SK-N-SH treated with all-trans-retinoic acid at 6 μM for 48 hours (cell line): ENCODE measurements around the gene OR9Q1.

Experiments used
- ATAC-seq: fragments of 200-7000 bp; cut with Tn5 transposase; 3 replicates; pipeline ENCODE4 v1.9.1; 2020; ENCODE audit warnings: mild to moderate bottlenecking, moderate library complexity
- ARNTL ChIP-seq: fragments of 450-650 bp; formaldehyde crosslinking; IDR thresholded peaks from 2 replicates; pipeline ENCODE4 v1.5.0; 2020; ENCODE audit warnings: low read depth, mild to moderate bottlenecking, moderate library complexity, borderline replicate concordance
- BACH2 ChIP-seq: fragments of 250-450 bp; sonication (Bioruptor Pico); IDR thresholded peaks from 2 replicates; pipeline ENCODE4 v1.9.0; 2021; ENCODE audit warnings: mild to moderate bottlenecking, borderline replicate concordance
- CSRNP3 ChIP-seq: fragments of 250-450 bp; sonication (Bioruptor Pico); IDR thresholded peaks from 2 replicates; pipeline ENCODE4 v1.5.1; 2021; ENCODE audit warnings: mild to moderate bottlenecking, moderate library complexity
- ESRRG ChIP-seq: fragments of 250-450 bp; sonication (Bioruptor Pico); IDR thresholded peaks from 2 replicates; pipeline ENCODE4 v1.6.1; 2021; ENCODE audit warnings: mild to moderate bottlenecking
- ISL1 ChIP-seq: fragments of 250-450 bp; sonication (Bioruptor Pico); IDR thresholded peaks from 2 replicates; pipeline ENCODE4 v2.1.2; 2022; ENCODE audit warnings: mild to moderate bottlenecking, moderate library complexity
- OSR1 ChIP-seq: fragments of 250-450 bp; sonication (Bioruptor Pico); IDR thresholded peaks from 2 replicates; pipeline ENCODE4 v1.8.0; 2022; ENCODE audit warnings: moderate library complexity, mild to moderate bottlenecking, inconsistent platforms
- PATZ1 ChIP-seq: fragments of 250-450 bp; sonication (Bioruptor Pico); IDR thresholded peaks from 2 replicates; pipeline ENCODE4 v1.8.0; 2020; ENCODE audit warnings: mild to moderate bottlenecking, moderate library complexity, borderline replicate concordance
- POU6F1 ChIP-seq: fragments of 250-450 bp; sonication (Bioruptor Pico); IDR thresholded peaks from 2 replicates; pipeline ENCODE4 v1.8.0; 2021; ENCODE audit warnings: low read depth, mild to moderate bottlenecking, moderate library complexity, borderline replicate concordance
- PPARA ChIP-seq: fragments of 250-450 bp; sonication (Bioruptor Pico); IDR thresholded peaks from 2 replicates; pipeline ENCODE4 v1.5.0; 2020; ENCODE audit warnings: mild to moderate bottlenecking, borderline replicate concordance
- RARB ChIP-seq: fragments of 250-450 bp; sonication (Bioruptor Pico); IDR thresholded peaks from 2 replicates; pipeline ENCODE4 v1.8.0; 2021; ENCODE audit warnings: mild to moderate bottlenecking, moderate library complexity
- SNAI2 ChIP-seq: fragments of 250-450 bp; sonication (Bioruptor Pico); IDR thresholded peaks from 2 replicates; pipeline ENCODE4 v1.5.0; 2020; ENCODE audit warnings: mild to moderate bottlenecking, moderate library complexity
- TOX ChIP-seq: fragments of 250-450 bp; sonication (Bioruptor Pico); IDR thresholded peaks from 2 replicates; pipeline ENCODE4 v1.8.0; 2021; ENCODE audit warnings: mild to moderate bottlenecking, moderate library complexity, borderline replicate concordance
- TSHZ2 ChIP-seq: fragments of 250-450 bp; sonication (Bioruptor Pico); IDR thresholded peaks from 2 replicates; pipeline ENCODE4 v1.5.0; 2020; ENCODE audit warnings: mild to moderate bottlenecking, moderate library complexity
- ZC3H10 ChIP-seq: fragments of 250-450 bp; sonication (Bioruptor Pico); IDR thresholded peaks from 2 replicates; pipeline ENCODE4 v1.5.1; 2021; ENCODE audit warnings: mild to moderate bottlenecking, moderate library complexity
- ZFP3 ChIP-seq: fragments of 250-450 bp; sonication (Bioruptor Pico); IDR thresholded peaks from 2 replicates; pipeline ENCODE4 v1.5.0; 2020; ENCODE audit warnings: mild to moderate bottlenecking, moderate library complexity
- ZFP30 ChIP-seq: fragments of 450-650 bp; formaldehyde crosslinking; IDR thresholded peaks from 2 replicates; pipeline ENCODE4 v1.5.0; 2022; ENCODE audit warnings: mild to moderate bottlenecking, moderate library complexity
- ZNF565 ChIP-seq: fragments of 450-650 bp; formaldehyde crosslinking; conservative IDR thresholded peaks from 2 replicates; pipeline ENCODE4 v1.5.0; 2020; ENCODE audit warnings: low read depth, mild to moderate bottlenecking, moderate library complexity
- ZNF70 ChIP-seq: fragments of 450-650 bp; formaldehyde crosslinking; IDR thresholded peaks from 2 replicates; pipeline ENCODE4 v1.5.0; 2020; ENCODE audit warnings: mild to moderate bottlenecking, moderate library complexity
- ZNF8 ChIP-seq: fragments of 450-650 bp; formaldehyde crosslinking; IDR thresholded peaks from 2 replicates; pipeline ENCODE4 v1.5.0; 2020; ENCODE audit warnings: mild to moderate bottlenecking, moderate library complexity

The OR9Q1 gene

GRCh38 chr11:58121096-58121495 lies 97.4 kb downstream of the OR9Q1 start:
- ATAC-seq, result no peak
- TF ChIP-seq ZC3H10 (CRISPR knock-in tag), result no peak
- TF ChIP-seq SNAI2 (CRISPR knock-in tag), result no peak
- TF ChIP-seq ZFP30 (CRISPR knock-in tag), result no peak
- no peak for TF ChIP-seq ZFP3 (CRISPR knock-in tag)
- TF ChIP-seq ARNTL, result no peak
- no peak for TF ChIP-seq PATZ1 (CRISPR knock-in tag)
- TF ChIP-seq POU6F1 (CRISPR knock-in tag), result no peak
- no peak for TF ChIP-seq BACH2
- no peak for TF ChIP-seq ZNF70 (CRISPR knock-in tag)
- no peak for TF ChIP-seq OSR1
- TF ChIP-seq CSRNP3, result no peak
- no peak for TF ChIP-seq ZNF565
- no peak for TF ChIP-seq TOX
- TF ChIP-seq ZNF8 (CRISPR knock-in tag), result no peak

GRCh38 chr11:58125469-58125868 lies 101.8 kb downstream of the OR9Q1 start, which contains the start of gene OR9I1:
Gene OR9I1, minus strand, starts transcription at chr11:58125530. Its CDS starts 6,086 bp downstream, at chr11:58119444.
- ATAC-seq, result no peak
- TF ChIP-seq CSRNP3, result no peak
- no peak for TF ChIP-seq ZNF565
- no peak for TF ChIP-seq RARB (CRISPR knock-in tag)
- no peak for TF ChIP-seq POU6F1 (CRISPR knock-in tag)
- TF ChIP-seq ZNF8 (CRISPR knock-in tag), result no peak
- TF ChIP-seq TSHZ2, result no peak
- no peak for TF ChIP-seq PPARA (CRISPR knock-in tag)
- no peak for TF ChIP-seq ZFP30 (CRISPR knock-in tag)
- no peak for TF ChIP-seq ESRRG
- TF ChIP-seq ZFP3 (CRISPR knock-in tag), result no peak
- no peak for TF ChIP-seq ZC3H10 (CRISPR knock-in tag)
- no peak for TF ChIP-seq ISL1 (CRISPR knock-in tag)
- no peak for TF ChIP-seq PATZ1 (CRISPR knock-in tag)
